ENCODE data around the gene GIMD1.
A peak's percentile ranks its signal among the peaks of the same experiment; 100 is the strongest.
"Not testable (repeated sequence)": the region's sequence is repeated elsewhere in the genome, so short reads cannot be mapped to it uniquely, and the experiment has no call there.

Gene GIMD1

DNA sequence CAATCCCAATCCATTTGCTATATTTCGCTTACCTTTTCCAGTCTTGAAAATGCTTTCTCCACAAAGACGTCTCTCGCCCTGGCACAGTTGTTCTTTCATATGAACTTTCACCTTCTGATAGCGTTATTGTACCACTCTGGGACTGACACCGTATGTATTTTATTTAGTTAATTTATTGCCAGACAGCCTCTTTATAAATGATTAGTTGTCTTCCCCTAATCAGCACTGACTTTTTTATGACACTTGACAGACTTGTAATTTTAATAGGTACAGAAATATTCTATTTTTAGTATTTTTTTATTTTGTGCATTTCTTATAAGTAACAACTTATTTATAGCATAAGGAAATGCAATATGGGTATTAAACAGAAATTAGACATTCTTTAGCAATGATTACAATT lies at the start of gene GIMD1:
Gene GIMD1 (minus strand): TSS at position 101 of the 400 bp plus-strand sequence. CDS start 1,343 bp downstream, outside the sequence.
- DNase-seq (ENCODE audit: low read depth), result no peak

GRCh38 chr4:106414366-106414765 lies 45.8 kb upstream of the GIMD1 start:
- peak; percentile 80 for DNase-seq (ENCODE audit: low read depth)

DNA sequence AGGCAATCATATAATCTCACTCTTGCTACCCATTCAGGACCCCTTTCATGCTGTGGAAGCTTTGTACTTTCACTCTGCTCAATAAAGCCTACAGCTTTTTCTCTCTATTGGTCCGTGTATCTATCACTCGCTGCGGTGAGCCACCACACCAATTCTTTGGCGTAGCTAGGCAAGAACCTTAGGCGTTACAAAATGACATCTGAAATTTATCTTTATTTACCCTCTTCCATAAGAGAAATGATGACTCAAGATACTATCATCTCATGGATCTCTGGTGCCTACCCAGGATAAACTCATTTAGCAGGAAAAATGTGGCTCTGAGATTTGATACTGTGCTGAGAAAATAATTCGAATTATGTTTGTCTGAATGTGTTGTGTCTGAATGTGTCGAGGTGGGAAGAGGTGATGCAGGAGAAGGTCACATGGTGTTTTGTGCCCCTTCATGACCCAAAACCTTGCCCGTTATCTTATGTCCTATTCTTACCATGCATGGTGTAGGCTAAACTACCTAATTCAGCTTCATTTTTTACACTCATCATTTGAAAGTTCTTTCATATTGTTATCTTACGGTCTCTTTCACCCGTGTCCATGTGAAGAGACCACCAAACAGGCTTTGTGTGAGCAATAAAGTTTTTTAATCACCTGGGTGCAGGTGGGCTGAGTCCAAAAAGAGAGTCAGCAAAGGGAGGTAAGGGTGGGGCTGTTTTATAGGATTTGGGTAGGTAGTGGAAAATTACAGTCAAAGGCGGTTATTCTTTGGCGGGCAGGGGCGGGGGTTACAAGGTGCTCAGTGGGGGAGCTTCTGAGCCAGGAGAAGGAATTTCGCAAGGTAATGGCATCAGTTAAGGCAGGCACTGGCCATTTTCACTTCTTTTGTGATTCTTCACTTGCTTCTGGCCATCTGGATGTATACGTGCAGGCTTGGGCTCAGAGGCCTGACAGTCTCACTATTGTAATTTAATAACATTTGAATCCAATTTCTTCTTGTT lies 41.6 kb upstream of the GIMD1 start:
- DNase-seq (ENCODE audit: low read depth), result peak; percentile 66

GRCh38 chr4:106408004-106408403 lies 39.4 kb upstream of the GIMD1 start:
- DNase-seq (ENCODE audit: low read depth), result not testable (repeated sequence)

DNA sequence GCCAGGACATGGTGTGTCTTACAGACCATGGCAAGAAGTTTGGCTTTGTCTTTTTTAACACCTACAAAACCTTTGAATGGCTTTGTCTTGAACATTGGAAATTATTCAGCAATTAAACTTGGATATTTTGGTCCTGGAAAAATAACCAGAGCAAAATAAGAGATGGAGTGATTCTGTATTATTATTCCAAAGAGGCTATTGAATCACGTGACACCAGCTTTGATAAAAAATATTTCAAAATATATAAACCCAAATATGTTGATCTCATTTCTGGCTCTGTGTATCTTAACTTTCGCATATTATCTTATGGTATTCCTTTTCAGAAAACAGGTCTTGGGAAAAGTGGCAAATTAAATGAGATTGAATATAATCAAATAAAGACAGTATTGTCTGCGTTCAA lies 32.6 kb upstream of the GIMD1 start:
- no peak for DNase-seq (ENCODE audit: low read depth)

- not testable (repeated sequence) for DNase-seq (ENCODE audit: low read depth)
Observed at GRCh38 chr4:106398898-106399297, 30.3 kb upstream of the GIMD1 start.

DNA sequence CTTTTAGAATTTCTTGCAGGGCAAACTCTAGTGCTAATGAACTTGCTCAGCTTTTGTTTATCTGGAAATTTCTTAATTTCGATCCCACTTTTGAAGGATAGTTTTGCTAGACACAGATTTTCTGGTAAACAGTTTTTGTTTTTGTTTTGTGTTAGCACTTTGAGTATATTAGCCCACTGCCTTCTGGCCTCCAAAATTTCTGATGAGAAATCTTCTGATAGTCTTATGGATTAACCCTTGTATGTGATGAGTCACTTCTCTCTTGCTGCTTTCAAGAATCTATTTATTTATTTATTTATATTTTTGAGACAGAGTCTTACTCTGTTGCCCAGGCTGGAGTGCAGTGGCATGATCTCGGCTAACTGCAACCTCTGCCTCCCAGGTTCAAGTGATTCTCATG lies 27.0 kb upstream of the GIMD1 start:
- no peak for DNase-seq (ENCODE audit: low read depth)

GRCh38 chr4:106385853-106386393 lies 17.3 kb upstream of the GIMD1 start:
- DNase-seq (ENCODE audit: low read depth), result no peak

GRCh38 chr4:106384878-106385277 lies 16.3 kb upstream of the GIMD1 start:
- DNase-seq (ENCODE audit: low read depth), result no peak

DNA sequence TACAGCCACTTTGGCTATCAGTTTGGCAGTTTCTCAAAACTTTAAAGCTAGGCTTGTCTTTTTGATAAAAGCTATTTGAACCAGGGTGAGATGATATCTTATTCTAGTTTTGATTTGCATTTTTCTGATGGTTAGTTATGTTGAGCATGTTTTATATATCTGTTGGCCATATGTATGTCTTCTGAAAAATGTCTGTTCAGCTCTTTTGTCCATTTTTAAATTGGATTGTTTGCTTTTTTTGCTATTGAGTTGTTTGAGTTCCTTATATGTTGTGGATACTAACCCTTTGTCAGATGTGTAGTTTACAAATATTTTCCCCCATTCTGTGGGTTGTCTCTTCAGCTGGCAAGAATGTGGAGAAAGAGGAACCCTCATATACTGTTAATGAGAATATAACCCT lies 11.6 kb upstream of the GIMD1 start:
- DNase-seq (ENCODE audit: low read depth), result no peak

GRCh38 chr4:106373026-106373425 lies 4.4 kb upstream of the GIMD1 start:
- DNase-seq (ENCODE audit: low read depth), result no peak

GRCh38 chr4:106371161-106371560 lies 2.6 kb upstream of the GIMD1 start:
- no peak for DNase-seq (ENCODE audit: low read depth)

DNA sequence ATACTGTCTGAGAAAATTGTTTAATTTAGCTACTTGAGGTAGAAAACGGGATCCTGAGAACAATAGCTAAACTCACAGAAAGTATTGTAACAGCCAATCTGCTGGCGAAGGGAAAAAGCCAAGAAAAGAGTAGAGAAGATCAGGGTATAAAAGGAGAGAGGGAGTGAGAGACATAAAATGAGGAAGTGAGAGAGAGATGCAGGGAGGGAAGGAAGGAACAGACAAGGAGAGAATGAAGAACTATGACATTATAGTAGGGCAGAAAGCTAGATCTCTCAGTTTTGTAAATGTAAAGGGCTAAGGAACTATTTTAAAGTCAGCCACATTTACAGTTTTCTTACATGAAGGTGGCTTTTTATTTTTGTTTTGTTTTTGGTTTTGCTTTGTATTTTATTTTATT lies 1.6 kb upstream of the GIMD1 start:
- no peak for DNase-seq (ENCODE audit: low read depth)

GRCh38 chr4:106369456-106370060 lies 980 bp upstream of the GIMD1 start:
- DNase-seq (ENCODE audit: low read depth), result peak; percentile 82

DNA sequence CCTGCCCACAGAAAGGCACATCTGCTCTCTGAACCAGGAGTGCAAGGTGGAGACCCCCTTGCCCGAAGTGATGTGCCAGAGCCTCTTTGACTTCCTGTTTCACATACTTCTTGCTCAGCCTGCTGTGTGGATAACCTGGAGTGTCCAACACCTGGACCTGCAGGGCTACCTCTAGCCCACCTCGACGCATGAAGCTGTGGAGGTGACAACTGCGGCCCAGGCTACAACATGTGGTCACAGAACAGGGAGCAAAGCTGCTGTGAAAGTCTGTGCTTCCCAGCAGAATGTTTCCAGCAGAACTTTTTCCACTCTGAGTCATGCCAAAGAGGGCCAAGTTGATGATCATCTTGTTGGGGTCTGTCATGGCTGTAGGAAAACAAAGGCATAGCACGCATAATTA lies 1.5 kb downstream of the GIMD1 start:
- DNase-seq (ENCODE audit: low read depth), result no peak

- DNase-seq (ENCODE audit: low read depth), result peak; percentile 75
Observed at GRCh38 chr4:106366026-106366425, 2.6 kb downstream of the GIMD1 start.

GRCh38 chr4:106365613-106366012 lies 3.0 kb downstream of the GIMD1 start:
- peak; percentile 93 for DNase-seq (ENCODE audit: low read depth)

DNA sequence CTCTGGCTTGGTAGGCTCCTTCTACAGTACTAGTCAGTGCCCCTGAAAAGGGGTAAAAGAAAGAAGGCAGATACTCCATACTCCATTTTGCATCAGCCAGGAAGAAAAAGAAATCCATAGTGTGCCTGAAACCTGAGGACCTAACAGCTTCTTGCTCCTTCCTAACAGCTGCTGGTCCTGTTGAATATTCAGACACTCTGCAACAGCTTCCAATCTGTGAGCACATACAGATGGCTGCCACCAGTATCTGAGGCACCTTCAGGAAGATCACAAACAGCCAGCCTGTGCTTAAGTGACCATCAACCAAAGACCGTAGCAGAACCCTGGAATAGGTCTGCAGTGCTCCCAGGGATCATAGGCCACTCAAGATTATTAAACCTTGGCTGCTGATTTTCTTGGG lies 4.3 kb downstream of the GIMD1 start:
- DNase-seq (ENCODE audit: low read depth), result no peak

GRCh38 chr4:106362086-106362825 lies 6.3 kb downstream of the GIMD1 start:
- DNase-seq (ENCODE audit: low read depth), result no peak

GRCh38 chr4:106358899-106359298 lies 9.7 kb downstream of the GIMD1 start:
- peak; percentile 87 for DNase-seq (ENCODE audit: low read depth)

- no peak for DNase-seq (ENCODE audit: low read depth)
Observed at GRCh38 chr4:106355193-106355592, 13.4 kb downstream of the GIMD1 start.

DNA sequence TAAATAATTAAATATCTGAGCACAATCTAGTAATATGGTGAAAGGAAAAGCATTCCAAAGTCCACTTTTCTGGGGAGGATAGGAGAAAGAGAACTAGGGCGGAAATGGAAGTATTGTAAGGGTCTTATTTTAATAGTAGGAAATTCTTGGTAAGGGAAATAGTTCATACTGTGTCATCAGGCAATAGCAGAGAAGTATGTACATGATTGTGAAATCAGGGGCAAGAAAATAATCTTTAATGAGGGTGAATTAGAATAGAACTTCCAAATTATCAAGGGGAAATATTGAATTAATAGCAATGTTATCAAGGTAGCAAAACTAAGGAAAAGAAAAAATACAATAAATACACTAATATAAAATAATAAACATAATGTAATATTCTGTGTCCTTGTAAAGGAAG lies 14.8 kb downstream of the GIMD1 start:
- DNase-seq (ENCODE audit: low read depth), result no peak

Measured in ELR (cell line).